Adrenal gland (tissue), 12 donors: Measurements from ENCODE around the gene EVPLL. TPM values are rescaled to one million over a fixed set of nuclear protein-coding genes. Genes with fewer than 3 reads are reported as not detected.
"Not testable (repeated sequence)": the region's sequence is repeated elsewhere in the genome, so short reads cannot be mapped to it uniquely, and the experiment has no call there.

Experiments
- DNase-seq, 7 donors: peaks; one replicate each; pipeline ENCODE4 v3.0.0-alpha.2; 2019 to 2020
- H3K27ac ChIP-seq, 5 donors: fragments of 200-600 bp; sonication (generic) in 4 of 5; 1 replicate in 3 of 5; 2 replicates in 2 of 5; pipeline versions ENCODE4 v1.5.1 to v1.8.0; 2016 to 2020; ENCODE audit warnings: mild to moderate bottlenecking in 1 of 5
- H3K27me3 ChIP-seq: fragments of 200-600 bp; 2 replicates; pipeline ENCODE4 v1.8.0; 2021
- H3K36me3 ChIP-seq, 2 donors: fragments of 200-600 bp; replicated peaks in 1 of 2; 1 replicate in 1 of 2; 2 replicates in 1 of 2; pipeline versions ENCODE4 v1.5.1 to v1.8.0; 2018 to 2022
- H3K4me1 ChIP-seq, 2 donors: fragments of 200-600 bp; replicated peaks in 1 of 2; 1 replicate in 1 of 2; 2 replicates in 1 of 2; pipeline versions ENCODE4 v1.5.1 to v1.8.0; 2018 to 2021
- H3K4me3 ChIP-seq, 4 donors: fragments of 200-600 bp; sonication (generic) in 3 of 4; one replicate each; pipeline ENCODE4 v1.5.1; 2016 to 2018
- H3K9me3 ChIP-seq, 3 donors: fragments of 200-600 bp; sonication (generic) in 1 of 3; replicated peaks in 1 of 3; 1 replicate in 2 of 3; 2 replicates in 1 of 3; pipeline versions ENCODE4 v1.5.1 to v1.8.0; 2016 to 2021
- POLR2A ChIP-seq, 2 donors: fragments of 450-650 bp; IDR thresholded peaks; one replicate each; pipeline ENCODE4 v1.6.1; 2017; ENCODE audit warnings: antibody characterized with exemption in 2 of 2, mild to moderate bottlenecking in 2 of 2, moderate library complexity in 1 of 2
- WGBS, 4 donors: extraction: QIAGEN DNeasy Blood & Tissue Kit in 2 of 4; methylation state at CpG; one replicate each; pipeline versions ENCODE4 v1.1.5 to v1.1.7; 2013 to 2017; 5-methylcytosine and 5-hydroxymethylcytosine counted together
- intact Hi-C, 2 donors: fragments of 100-400 bp; cut with DNase I; formaldehyde crosslinking; loops; one replicate each; pipeline versions ENCODE4 v1.14.1 to v1.15.0; 2022 to 2023
- polyA plus RNA-seq, 3 donors: library from polyadenylated mRNA; stranded (reverse); fragments of 200-250 nt in 2 of 3; fragments of 350-450 nt in 1 of 3; fragmentation: Illumina TruSeq in 1 of 3; extraction: RNeasy Lipid Tissue Mini Kit (QIAGEN cat#74804) in 1 of 3; gene quantifications; one replicate each; pipeline ENCODE4 v1.2.3, GENCODE V29; 2013 to 2014
- total RNA-seq, 9 donors: library from RNA; depleted of rRNA in 4 of 9; stranded (reverse); fragments of >200 nt in 4 of 9; fragments of 120-200 nt in 1 of 9; fragmentation: NEBNext Ultra II Directional in 1 of 9; extraction: Animal tissue kit (Norgen Biotek cat#: 25700) in 1 of 9; gene quantifications; one replicate each; pipeline versions ENCODE4 v1.1.0 to v1.2.4, GENCODE V29; 2013 to 2023
- TF ChIP-seq, protein P1 (sequence below), 6 experiments: fragments of 450-650 bp in 4 of 6; fragments of 200-600 bp in 2 of 6; sonication (generic) in 1 of 6; IDR thresholded peaks; 1 replicate in 5 of 6; 2 replicates in 1 of 6; pipeline versions ENCODE4 v1.5.1 to v1.8.0; 2016 to 2021; ENCODE audit warnings: antibody characterized with exemption in 6 of 6, mild to moderate bottlenecking in 2 of 6, moderate library complexity in 1 of 6
- donor health status: healthy with polysubstance abuse.
- donor health status: Bipolar disorder and iron deficiency.
- donor health status: DM: yes; HTN: yes; CAD: no.
- donor health status: DM: no; HTN: no; CAD: no.
- donor health status: DM: no; HTN: no; CAD: no.
- donor health status: DM: yes; HTN: yes; CAD: no.

EVPLL gene
- total and polyA plus RNA-seq, 12 donors = 0.47 TPM; not detected in 11

DNA sequence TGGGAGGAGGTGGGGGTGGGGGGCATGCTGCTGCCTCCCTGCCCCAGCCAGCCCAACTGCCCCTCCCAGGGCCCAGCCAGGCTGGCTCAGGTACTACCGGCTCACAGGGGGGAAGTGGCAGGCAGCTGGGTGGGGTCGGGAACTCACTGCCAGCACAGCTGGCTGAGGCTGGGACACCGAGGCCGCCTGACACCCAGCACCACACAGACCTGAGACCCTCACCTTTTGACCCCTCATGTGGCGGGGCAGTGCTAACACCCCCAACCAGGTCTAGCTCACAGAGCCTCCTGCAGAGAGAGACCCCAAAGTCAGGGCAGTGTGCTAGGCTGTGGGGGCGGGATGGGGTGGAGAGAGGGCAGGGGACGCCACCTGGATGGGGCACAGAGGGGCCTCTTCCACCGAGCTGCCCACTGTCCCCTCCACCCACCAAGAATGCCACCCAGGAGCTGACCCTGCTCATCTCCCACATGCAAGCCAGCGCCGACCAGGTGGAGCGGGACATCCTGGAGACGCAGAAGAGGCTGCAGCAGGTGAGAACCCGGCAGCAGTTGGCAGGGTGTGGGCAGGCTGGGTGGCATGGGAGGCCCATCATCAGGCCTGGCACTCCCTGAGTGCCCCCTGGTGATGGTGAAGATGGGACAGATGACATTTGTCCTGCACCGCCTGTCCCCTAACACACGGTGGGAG lies 3.0 kb downstream of the EVPLL start:
- no peak for TF ChIP-seq POLR2A (IDR thresholded peaks at IDR 0.05)
- TF ChIP-seq, protein P1, sequence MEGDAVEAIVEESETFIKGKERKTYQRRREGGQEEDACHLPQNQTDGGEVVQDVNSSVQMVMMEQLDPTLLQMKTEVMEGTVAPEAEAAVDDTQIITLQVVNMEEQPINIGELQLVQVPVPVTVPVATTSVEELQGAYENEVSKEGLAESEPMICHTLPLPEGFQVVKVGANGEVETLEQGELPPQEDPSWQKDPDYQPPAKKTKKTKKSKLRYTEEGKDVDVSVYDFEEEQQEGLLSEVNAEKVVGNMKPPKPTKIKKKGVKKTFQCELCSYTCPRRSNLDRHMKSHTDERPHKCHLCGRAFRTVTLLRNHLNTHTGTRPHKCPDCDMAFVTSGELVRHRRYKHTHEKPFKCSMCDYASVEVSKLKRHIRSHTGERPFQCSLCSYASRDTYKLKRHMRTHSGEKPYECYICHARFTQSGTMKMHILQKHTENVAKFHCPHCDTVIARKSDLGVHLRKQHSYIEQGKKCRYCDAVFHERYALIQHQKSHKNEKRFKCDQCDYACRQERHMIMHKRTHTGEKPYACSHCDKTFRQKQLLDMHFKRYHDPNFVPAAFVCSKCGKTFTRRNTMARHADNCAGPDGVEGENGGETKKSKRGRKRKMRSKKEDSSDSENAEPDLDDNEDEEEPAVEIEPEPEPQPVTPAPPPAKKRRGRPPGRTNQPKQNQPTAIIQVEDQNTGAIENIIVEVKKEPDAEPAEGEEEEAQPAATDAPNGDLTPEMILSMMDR (IDR thresholded peaks at IDR 0.05) = no peak
- Histone ChIP-seq H3K4me3 (no peak overlapping the region), H3K36me3 (no peaks in the 10 kb centered on the region), H3K27ac (no peak overlapping the region), H3K9me3 (no peaks in the 10 kb centered on the region), H3K4me1 (no peaks in the 10 kb centered on the region), H3K27me3 (peaks cover 20% of the 10 kb centered on the region)
- 67 to 85% (median 70%) methylated on average over 6 to 15 of the region's 15 CpGs for WGBS, 4 donors
- intact Hi-C loops = no loop called here
- no peak for DNase-seq

DNA sequence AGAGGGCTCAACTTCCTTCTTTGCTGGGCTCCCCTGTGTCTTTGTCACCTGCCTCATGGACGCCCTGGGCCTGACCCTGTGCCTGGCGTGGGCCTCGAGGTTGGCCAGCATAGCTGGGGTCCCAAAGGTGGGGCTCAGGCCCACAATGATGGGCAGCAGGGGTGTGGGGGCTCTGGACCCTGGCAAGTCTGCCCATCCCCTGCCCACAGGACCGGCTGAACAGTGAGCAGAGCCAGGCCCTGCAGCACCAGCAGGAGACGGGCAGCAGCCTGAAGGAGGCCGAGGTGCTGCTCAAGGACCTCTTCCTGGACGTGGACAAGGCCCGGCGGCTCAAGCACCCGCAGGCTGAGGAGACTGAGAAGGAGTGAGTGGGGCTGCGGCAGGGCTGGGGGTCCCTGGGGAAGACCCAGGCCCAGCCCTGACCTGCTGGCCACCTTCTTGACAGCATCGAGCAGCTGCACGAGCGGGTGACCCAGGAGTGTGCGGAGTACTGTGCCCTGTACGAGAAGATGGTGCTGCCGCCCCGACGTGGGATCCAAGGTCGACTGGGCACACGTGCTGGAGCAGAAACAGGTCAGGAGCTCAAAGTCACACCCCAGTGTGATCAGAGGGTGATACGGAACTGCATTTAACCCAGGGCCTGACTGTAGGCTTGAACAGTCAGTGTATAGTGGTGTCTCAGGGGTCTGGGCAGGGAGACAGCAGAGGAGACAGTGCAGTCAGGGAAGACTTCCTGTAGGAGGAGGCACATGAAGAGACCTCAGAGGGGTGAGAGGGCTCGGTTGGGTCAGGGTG lies 3.8 kb downstream of the EVPLL start:
- intact Hi-C loops = no loop called here
- no peak for DNase-seq

DNA sequence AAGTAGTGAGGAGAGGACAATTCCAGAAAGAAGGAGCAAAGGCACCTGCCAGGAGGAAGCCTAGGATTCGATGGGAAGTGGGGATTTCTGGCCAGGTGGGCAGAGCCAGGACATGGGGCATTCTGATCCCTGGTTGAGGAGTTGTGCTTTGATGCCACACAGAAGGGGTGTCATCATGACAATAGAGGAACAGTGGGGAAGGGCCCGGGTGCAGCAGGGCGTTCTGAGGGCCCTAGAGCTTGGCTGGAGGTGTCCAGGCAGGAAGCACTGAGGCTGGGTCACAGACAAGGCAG lies 4.3 kb downstream of the EVPLL start:
- intact Hi-C loops = no loop called here
- Histone ChIP-seq H3K9me3 (no peaks in the 10 kb centered on the region), H3K27ac (no peak overlapping the region), H3K36me3 (no peaks in the 10 kb centered on the region), H3K27me3 (peaks cover 20% of the 10 kb centered on the region), H3K4me3 (no peak overlapping the region), H3K4me1 (no peaks in the 10 kb centered on the region)
- no peak for TF ChIP-seq POLR2A (IDR thresholded peaks at IDR 0.05)
- TF ChIP-seq, protein P1 (IDR thresholded peaks at IDR 0.05) = no peak
- no peak for DNase-seq
- 71 to 77% (median 74%) methylated on average over 2 to 3 of the region's 3 CpGs for WGBS, 4 donors

More for the DNA sequence above, 3.8 kb downstream of the EVPLL start:
- Histone ChIP-seq H3K27me3 (peaks cover 20% of the 10 kb centered on the region), H3K4me1 (no peaks in the 10 kb centered on the region), H3K4me3 (no peak overlapping the region), H3K27ac (no peak overlapping the region), H3K9me3 (no peaks in the 10 kb centered on the region), H3K36me3 (no peaks in the 10 kb centered on the region)
- TF ChIP-seq POLR2A (IDR thresholded peaks at IDR 0.05) = no peak
- TF ChIP-seq, protein P1 (IDR thresholded peaks at IDR 0.05) = no peak
- 70 to 79% (median 73%) methylated on average over 7 to 23 of the region's 23 CpGs for WGBS, 4 donors

DNA sequence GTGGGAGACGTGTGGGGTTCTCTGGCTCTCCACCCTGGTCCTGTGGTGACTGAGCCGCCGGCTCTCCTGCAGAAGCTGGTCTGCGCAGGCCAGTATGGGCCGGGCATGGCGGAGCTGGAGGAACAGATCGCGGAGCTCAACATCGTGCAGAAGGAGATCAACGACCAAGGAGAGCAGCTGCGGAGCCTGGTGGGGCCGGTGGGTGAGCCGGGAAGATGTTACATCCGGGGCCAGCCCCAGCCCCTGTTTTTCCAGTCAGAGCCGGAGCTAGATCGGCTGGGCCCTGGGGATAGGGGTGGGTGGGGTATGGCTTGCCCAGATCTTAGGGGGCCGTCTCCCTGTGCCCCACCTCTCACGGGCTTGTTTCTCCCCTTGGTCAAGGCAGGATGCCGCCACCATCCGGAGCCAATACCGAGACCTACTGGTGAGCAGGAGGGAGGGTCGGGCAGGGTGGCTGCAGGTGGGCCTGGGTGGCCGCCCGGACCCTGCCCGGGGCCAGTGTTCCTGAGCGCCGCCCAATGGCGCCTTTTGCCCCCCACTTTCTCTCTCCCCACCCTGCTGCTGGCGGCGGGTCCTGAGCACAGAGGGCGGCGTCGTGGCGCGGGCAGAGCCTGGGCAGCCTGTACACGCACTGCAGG lies 5.0 kb downstream of the EVPLL start:
- WGBS, 4 donors = 43 to 69% (median 57%) methylated on average over 25 to 36 of the region's 36 CpGs
- Histone ChIP-seq H3K4me3 (no peak overlapping the region), H3K36me3 (no peaks in the 10 kb centered on the region), H3K4me1 (no peaks in the 10 kb centered on the region), H3K9me3 (no peaks in the 10 kb centered on the region), H3K27ac (no peak overlapping the region), H3K27me3 (peaks cover 20% of the 10 kb centered on the region)
- TF ChIP-seq POLR2A (IDR thresholded peaks at IDR 0.05) = no peak
- TF ChIP-seq, protein P1 (IDR thresholded peaks at IDR 0.05) = no peak
- intact Hi-C loops = no loop called here
- DNase-seq = peak in 1 of 7 donors; percentile 3

- intact Hi-C loops, H3K36me3 ChIP-seq, DNase-seq, H3K9me3 ChIP-seq, H3K4me1 ChIP-seq, H3K27ac ChIP-seq, H3K4me3 ChIP-seq: not testable (repeated sequence)
- H3K27me3 ChIP-seq = peaks cover 20% of the 10 kb centered on the region
- 8 to 9% (median 9%) methylated on average over 4 to 36 of the region's 36 CpGs; no CpG with 5 or more reads in 1 of the 4 donors for WGBS, 4 donors
Measured at GRCh38 chr17:18383079-18383481, 5.5 kb downstream of the EVPLL start.

DNA sequence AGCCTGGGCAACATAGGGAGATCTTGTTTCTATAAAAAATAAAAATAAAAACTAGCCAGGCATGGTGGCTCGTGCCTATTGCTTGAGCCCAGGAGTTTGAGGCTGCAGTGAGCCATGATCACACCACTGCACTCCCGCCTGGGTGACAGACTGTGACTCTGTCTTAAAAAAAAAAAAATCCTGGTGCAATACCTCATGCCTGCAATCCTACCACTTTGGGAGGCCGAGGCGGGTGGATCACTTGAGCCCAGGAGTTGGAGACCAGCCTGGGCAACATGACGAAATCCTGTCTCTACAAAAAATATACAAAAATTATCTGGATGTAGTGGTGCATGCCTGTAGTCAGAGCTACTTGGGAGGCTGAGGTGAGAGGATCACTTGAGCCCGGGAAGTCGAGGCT lies 6.7 kb downstream of the EVPLL start:
- H3K36me3 ChIP-seq, H3K27ac ChIP-seq, H3K4me1 ChIP-seq, H3K9me3 ChIP-seq, H3K4me3 ChIP-seq, DNase-seq, intact Hi-C loops: not testable (repeated sequence)
- H3K27me3 ChIP-seq = peaks cover 20% of the 10 kb centered on the region
- 76 to 87% (median 81%) methylated on average over 7 of the region's 7 CpGs for WGBS, 4 donors

DNA sequence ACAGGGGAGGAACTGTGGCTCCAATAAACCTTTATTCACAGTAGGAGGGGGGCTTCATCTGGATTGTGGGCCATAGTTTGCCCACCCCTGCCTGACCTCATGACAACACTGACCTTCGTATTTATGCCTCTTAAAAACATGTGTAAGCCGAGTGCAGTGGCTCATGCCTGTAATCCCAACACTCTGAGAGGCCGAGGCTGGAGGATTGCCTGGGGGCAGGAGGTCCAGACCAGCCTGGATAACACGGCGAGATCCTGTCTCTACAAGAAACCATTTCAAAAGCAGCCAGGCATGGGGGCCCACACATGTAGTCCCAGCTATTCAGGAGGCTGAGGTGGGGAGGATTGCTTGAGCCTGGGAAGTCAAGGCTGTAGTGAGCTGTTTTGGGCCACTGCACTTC lies 10.0 kb downstream of the EVPLL start:
- H3K4me1 ChIP-seq, H3K36me3 ChIP-seq, H3K27me3 ChIP-seq, H3K9me3 ChIP-seq, DNase-seq, H3K27ac ChIP-seq, intact Hi-C loops, H3K4me3 ChIP-seq: not testable (repeated sequence)
- WGBS, 4 donors = 72 to 90% (median 83%) methylated on average over 5 of the region's 5 CpGs
